ENCODE measurements around the gene HES2. TPM values are rescaled to one million over a fixed set of nuclear protein-coding genes. Genes with fewer than 3 reads are reported as not detected.
"Not testable (repeated sequence)": the region's sequence is repeated elsewhere in the genome, so short reads cannot be mapped to it uniquely, and the experiment has no call there.

HES2 gene
- total RNA-seq, 4 donors from 2014 or later = 7.3 TPM; not detected in 3

- Histone ChIP-seq H3K4me1 (peaks cover 0 to 13% (median 6%) of the 10 kb centered on the region in 3 donors), H3K4me3 (no peak overlapping the region), H3K9me3 (no peaks in the 10 kb centered on the region), H3K27me3 (no peaks in the 10 kb centered on the region), H3K36me3 (no peaks in the 10 kb centered on the region), H3K27ac (no peak overlapping the region)
- 74 to 77% methylated on average over 3 to 5 of the region's 5 CpGs for WGBS, 2 donors (ENCODE audit: low coverage in 1 of 2)
- no peak for ATAC-seq
- TF ChIP-seq EP300 (IDR thresholded peaks at IDR 0.05) (no peak), POLR2A (IDR thresholded peaks at IDR 0.05) (no peak), CTCF (IDR thresholded peaks at IDR 0.05) (no peak), POLR2AphosphoS5 (IDR thresholded peaks at IDR 0.05) (no peak)
These were observed 54.7 kb downstream of the HES2 start for GRCh38 chr1:6365047-6365446.

GRCh38 chr1:6363085-6363884, 56.4 kb downstream of the HES2 start:
- Histone ChIP-seq H3K4me1 (peaks cover 0 to 30% (median 24%) of the 10 kb centered on the region in 3 donors), H3K4me3 (peak overlapping the region in 1 of 2 donors; percentile 10)
- peak in 3 of 4 experiments; percentile 79 to 92 (median 87) for TF ChIP-seq CTCF (IDR thresholded peaks at IDR 0.05)
- not testable (repeated sequence) for ATAC-seq, H3K36me3 ChIP-seq, H3K27me3 ChIP-seq, H3K9me3 ChIP-seq, H3K27ac ChIP-seq
- WGBS, 2 donors (ENCODE audit: low coverage in 1 of 2) = 27 to 58% methylated on average over 7 to 18 of the region's 20 CpGs

Small RNA genes within 50 kb of the gene (small RNA-seq; reads per million reads assigned to genes)
- 0 reads per million in 4 donors for gene MIR4252

Other genes with a start within 250 kb of the HES2 start
- gene CHD5, start 239.6 kb downstream of the HES2 start, total RNA-seq = 10 to 100 TPM in 2 of 4 donors, 1 to 10 TPM in 2; 4.4 to 34.9 (median 9.2) TPM
- gene RPL22, start 220.3 kb downstream of the HES2 start, total RNA-seq = 100 to 1,000 TPM; 126 to 281 (median 227) TPM
- 10 to 100 TPM in 3 of 4 donors, 1 to 10 TPM in 1; 3.0 to 34.1 (median 18.3) TPM for gene RNF207, start 213.8 kb downstream of the HES2 start, total RNA-seq
- 10 to 100 TPM; 53.4 to 91.3 (median 85.0) TPM for gene ICMT, start 184.0 kb downstream of the HES2 start, total RNA-seq
- not detected for gene HES3, start 175.7 kb downstream of the HES2 start, total RNA-seq
- 1 to 10 TPM; 2.6 to 8.9 (median 6.2) TPM for gene GPR153, start 158.8 kb downstream of the HES2 start, total RNA-seq
- 10 to 100 TPM; 22.3 to 32.5 (median 25.0) TPM for gene ACOT7, start 26.2 kb downstream of the HES2 start, total RNA-seq
- under 1 TPM in 3 of 4 donors, not detected in 1; 0.47 to 0.92 (median 0.81) TPM for gene ESPN, start 4.9 kb upstream of the HES2 start, total RNA-seq
- 10 to 100 TPM in 2 of 4 donors, 1 to 10 TPM in 2; 4.2 to 11.2 (median 8.8) TPM for gene TNFRSF25, start 46.3 kb upstream of the HES2 start, total RNA-seq
- gene PLEKHG5, start 71.7 kb upstream of the HES2 start, total RNA-seq = 10 to 100 TPM in 3 of 4 donors, 1 to 10 TPM in 1; 8.6 to 14.0 (median 11.4) TPM
- gene NOL9, start 134.6 kb upstream of the HES2 start, total RNA-seq = 10 to 100 TPM; 21.2 to 32.2 (median 25.7) TPM
- gene TAS1R1, start 135.4 kb upstream of the HES2 start, total RNA-seq = not detected
- 10 to 100 TPM; 12.7 to 17.7 (median 14.1) TPM for gene ZBTB48, start 160.1 kb upstream of the HES2 start, total RNA-seq
- gene KLHL21, start 182.9 kb upstream of the HES2 start, total RNA-seq = 100 to 1,000 TPM in 2 of 4 donors, 10 to 100 TPM in 2; 83.6 to 131 (median 101) TPM
- 10 to 100 TPM; 19.8 to 22.8 (median 20.5) TPM for gene PHF13, start 193.8 kb upstream of the HES2 start, total RNA-seq
- 10 to 100 TPM; 16.3 to 36.9 (median 27.7) TPM for gene THAP3, start 204.9 kb upstream of the HES2 start, total RNA-seq

Measured in gastroesophageal sphincter (tissue), 4 donors.